K562 (cell line): ENCODE data around the gene HCN3. TPM values are rescaled to one million over a fixed set of nuclear protein-coding genes. Genes with fewer than 3 reads are reported as not detected.

Experiments
- BCL6 ChIP-seq: fragments of 250-450 bp; sonication (Bioruptor Pico); IDR thresholded peaks from 2 replicates; pipeline ENCODE4 v1.4.0; 2020
- FOSL1 ChIP-seq: fragments of 200-800 bp; sonication (Bioruptor generic); conservative IDR thresholded peaks from 2 replicates; pipeline ENCODE4 v1.6.1; 2016; ENCODE audit warnings: missing genetic modification characterization, missing compliant biosample characterization
- MED1 ChIP-seq: sonication (generic); formaldehyde crosslinking; IDR thresholded peaks from 2 replicates; pipeline ENCODE4 v1.8.1; 2023; ENCODE audit warnings: missing genetic modification reagents, borderline replicate concordance
- ZNF232 ChIP-seq: sonication (generic); formaldehyde crosslinking; IDR thresholded peaks from 2 replicates; pipeline ENCODE4 v1.8.0; 2022; ENCODE audit warnings: mild to moderate bottlenecking, missing genetic modification reagents
- ZNF253 ChIP-seq: fragments of 250-450 bp; sonication (Bioruptor Pico); conservative IDR thresholded peaks from 2 replicates; pipeline ENCODE4 v1.6.1; 2021; ENCODE audit warnings: mild to moderate bottlenecking
- polyA plus RNA-seq, 8 experiments: library from polyadenylated mRNA; depleted of rRNA in 4 of 8; stranded (reverse) in 5 of 8; unstranded in 3 of 8; fragments of >200 nt; fragmentation: Nextera tagmentation in 2 of 8; fragmentation: Illumina TruSeq in 1 of 8; extraction: Ambion mirVana in 2 of 8; extraction: Trizol in 1 of 8; gene quantifications; 2 replicates each; pipeline versions ENCODE4 v1.2.1 to v1.2.3, GENCODE V29; 2011 to 2014; ENCODE audit warnings: inconsistent platforms in 1 of 8, missing spikeins in 1 of 8
- total RNA-seq, 7 experiments: library from RNA; depleted of rRNA in 6 of 7; stranded (reverse); fragments of >200 nt in 6 of 7; fragmentation: Illumina TruSeq in 2 of 7; extraction: Trizol in 2 of 7; gene quantifications; 2 replicates each; pipeline versions ENCODE4 v1.2.1 to v1.2.3, GENCODE V29; 2011 to 2021; ENCODE audit warnings: low replicate concordance in 1 of 7
- TF ChIP-seq, protein P1 (sequence below): fragments of 200-600 bp; sonication (generic); IDR thresholded peaks from one replicate; pipeline ENCODE4 v1.6.1; 2012; ENCODE audit warnings: mild to moderate bottlenecking, low read depth, low read length, inconsistent platforms
- TF ChIP-seq, protein P2 (sequence below): fragments of 200-800 bp; sonication (Bioruptor generic); IDR thresholded peaks from 2 replicates; pipeline ENCODE4 v1.6.1; 2017; ENCODE audit warnings: missing genetic modification characterization, missing compliant biosample characterization
- TF ChIP-seq, protein P3 (sequence below): fragments of 450-650 bp; IDR thresholded peaks from 2 replicates; pipeline ENCODE4 v1.6.1; 2017; ENCODE audit warnings: mild to moderate bottlenecking, moderate library complexity

The HCN3 gene
- total and polyA plus RNA-seq, 9 of the 15 experiments (the other 6 are each of a cell fraction or from before 2014, with no cell fraction given): 0.91 to 9.7 (median 3.9) TPM

DNA sequence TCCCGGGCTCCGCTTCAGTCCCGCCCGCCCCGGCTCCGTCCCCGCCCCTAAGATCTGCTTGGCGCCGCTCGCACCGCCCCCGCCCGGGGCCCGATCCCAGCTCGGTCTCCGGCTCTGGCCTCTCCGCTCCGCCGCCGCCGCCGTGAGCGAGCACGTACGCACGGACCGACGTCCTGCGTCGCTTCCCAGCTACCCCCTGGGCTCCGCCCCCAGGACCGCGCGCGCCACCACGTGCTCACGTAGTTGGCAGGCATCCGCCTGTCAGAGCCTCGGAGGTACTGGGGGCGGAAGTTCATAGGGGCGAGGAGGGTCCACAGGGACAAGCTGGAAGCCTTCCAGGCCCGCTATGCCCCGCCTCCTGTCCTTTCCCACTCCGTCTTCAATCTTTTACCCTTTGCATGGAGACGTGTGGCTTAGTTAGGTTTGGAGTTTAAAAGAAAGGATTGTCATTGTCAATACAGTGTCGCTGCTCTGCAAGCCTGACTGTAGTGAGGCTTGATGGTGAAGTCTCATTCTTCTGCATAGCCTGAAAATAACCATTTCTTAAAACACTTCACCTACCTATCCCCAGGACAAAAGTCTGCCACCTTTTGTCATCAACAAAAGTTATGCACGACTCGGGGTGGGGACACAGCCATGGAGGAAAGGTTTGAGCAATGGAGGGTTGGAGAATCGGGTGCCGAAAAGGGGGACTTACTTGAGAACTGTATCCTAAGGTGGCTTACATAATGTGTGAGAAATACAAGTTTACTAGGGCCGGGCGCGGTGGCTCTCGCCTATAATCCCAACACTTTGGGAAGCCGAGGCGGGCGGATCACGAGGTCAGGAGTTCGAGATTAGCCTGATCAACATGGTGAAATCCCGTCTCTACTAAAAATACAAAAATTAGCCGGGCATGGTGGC is 3.7 kb upstream of the HCN3 start, which contains the start of gene CLK2 (continued):
- TF ChIP-seq, protein P1, sequence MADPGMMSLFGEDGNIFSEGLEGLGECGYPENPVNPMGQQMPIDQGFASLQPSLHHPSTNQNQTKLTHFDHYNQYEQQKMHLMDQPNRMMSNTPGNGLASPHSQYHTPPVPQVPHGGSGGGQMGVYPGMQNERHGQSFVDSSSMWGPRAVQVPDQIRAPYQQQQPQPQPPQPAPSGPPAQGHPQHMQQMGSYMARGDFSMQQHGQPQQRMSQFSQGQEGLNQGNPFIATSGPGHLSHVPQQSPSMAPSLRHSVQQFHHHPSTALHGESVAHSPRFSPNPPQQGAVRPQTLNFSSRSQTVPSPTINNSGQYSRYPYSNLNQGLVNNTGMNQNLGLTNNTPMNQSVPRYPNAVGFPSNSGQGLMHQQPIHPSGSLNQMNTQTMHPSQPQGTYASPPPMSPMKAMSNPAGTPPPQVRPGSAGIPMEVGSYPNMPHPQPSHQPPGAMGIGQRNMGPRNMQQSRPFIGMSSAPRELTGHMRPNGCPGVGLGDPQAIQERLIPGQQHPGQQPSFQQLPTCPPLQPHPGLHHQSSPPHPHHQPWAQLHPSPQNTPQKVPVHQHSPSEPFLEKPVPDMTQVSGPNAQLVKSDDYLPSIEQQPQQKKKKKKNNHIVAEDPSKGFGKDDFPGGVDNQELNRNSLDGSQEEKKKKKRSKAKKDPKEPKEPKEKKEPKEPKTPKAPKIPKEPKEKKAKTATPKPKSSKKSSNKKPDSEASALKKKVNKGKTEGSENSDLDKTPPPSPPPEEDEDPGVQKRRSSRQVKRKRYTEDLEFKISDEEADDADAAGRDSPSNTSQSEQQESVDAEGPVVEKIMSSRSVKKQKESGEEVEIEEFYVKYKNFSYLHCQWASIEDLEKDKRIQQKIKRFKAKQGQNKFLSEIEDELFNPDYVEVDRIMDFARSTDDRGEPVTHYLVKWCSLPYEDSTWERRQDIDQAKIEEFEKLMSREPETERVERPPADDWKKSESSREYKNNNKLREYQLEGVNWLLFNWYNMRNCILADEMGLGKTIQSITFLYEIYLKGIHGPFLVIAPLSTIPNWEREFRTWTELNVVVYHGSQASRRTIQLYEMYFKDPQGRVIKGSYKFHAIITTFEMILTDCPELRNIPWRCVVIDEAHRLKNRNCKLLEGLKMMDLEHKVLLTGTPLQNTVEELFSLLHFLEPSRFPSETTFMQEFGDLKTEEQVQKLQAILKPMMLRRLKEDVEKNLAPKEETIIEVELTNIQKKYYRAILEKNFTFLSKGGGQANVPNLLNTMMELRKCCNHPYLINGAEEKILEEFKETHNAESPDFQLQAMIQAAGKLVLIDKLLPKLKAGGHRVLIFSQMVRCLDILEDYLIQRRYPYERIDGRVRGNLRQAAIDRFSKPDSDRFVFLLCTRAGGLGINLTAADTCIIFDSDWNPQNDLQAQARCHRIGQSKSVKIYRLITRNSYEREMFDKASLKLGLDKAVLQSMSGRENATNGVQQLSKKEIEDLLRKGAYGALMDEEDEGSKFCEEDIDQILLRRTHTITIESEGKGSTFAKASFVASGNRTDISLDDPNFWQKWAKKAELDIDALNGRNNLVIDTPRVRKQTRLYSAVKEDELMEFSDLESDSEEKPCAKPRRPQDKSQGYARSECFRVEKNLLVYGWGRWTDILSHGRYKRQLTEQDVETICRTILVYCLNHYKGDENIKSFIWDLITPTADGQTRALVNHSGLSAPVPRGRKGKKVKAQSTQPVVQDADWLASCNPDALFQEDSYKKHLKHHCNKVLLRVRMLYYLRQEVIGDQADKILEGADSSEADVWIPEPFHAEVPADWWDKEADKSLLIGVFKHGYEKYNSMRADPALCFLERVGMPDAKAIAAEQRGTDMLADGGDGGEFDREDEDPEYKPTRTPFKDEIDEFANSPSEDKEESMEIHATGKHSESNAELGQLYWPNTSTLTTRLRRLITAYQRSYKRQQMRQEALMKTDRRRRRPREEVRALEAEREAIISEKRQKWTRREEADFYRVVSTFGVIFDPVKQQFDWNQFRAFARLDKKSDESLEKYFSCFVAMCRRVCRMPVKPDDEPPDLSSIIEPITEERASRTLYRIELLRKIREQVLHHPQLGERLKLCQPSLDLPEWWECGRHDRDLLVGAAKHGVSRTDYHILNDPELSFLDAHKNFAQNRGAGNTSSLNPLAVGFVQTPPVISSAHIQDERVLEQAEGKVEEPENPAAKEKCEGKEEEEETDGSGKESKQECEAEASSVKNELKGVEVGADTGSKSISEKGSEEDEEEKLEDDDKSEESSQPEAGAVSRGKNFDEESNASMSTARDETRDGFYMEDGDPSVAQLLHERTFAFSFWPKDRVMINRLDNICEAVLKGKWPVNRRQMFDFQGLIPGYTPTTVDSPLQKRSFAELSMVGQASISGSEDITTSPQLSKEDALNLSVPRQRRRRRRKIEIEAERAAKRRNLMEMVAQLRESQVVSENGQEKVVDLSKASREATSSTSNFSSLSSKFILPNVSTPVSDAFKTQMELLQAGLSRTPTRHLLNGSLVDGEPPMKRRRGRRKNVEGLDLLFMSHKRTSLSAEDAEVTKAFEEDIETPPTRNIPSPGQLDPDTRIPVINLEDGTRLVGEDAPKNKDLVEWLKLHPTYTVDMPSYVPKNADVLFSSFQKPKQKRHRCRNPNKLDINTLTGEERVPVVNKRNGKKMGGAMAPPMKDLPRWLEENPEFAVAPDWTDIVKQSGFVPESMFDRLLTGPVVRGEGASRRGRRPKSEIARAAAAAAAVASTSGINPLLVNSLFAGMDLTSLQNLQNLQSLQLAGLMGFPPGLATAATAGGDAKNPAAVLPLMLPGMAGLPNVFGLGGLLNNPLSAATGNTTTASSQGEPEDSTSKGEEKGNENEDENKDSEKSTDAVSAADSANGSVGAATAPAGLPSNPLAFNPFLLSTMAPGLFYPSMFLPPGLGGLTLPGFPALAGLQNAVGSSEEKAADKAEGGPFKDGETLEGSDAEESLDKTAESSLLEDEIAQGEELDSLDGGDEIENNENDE: no peak
- no peak for TF ChIP-seq ZNF232 (CRISPR knock-in tag)
- TF ChIP-seq, protein P2, sequence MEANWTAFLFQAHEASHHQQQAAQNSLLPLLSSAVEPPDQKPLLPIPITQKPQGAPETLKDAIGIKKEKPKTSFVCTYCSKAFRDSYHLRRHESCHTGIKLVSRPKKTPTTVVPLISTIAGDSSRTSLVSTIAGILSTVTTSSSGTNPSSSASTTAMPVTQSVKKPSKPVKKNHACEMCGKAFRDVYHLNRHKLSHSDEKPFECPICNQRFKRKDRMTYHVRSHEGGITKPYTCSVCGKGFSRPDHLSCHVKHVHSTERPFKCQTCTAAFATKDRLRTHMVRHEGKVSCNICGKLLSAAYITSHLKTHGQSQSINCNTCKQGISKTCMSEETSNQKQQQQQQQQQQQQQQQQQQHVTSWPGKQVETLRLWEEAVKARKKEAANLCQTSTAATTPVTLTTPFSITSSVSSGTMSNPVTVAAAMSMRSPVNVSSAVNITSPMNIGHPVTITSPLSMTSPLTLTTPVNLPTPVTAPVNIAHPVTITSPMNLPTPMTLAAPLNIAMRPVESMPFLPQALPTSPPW: peak; percentile 74
- no peak for TF ChIP-seq ZNF253 (CRISPR knock-in tag)
- TF ChIP-seq BCL6 (CRISPR knock-in tag): no peak
- no peak for TF ChIP-seq MED1 (CRISPR knock-in tag)
- TF ChIP-seq, protein P3, sequence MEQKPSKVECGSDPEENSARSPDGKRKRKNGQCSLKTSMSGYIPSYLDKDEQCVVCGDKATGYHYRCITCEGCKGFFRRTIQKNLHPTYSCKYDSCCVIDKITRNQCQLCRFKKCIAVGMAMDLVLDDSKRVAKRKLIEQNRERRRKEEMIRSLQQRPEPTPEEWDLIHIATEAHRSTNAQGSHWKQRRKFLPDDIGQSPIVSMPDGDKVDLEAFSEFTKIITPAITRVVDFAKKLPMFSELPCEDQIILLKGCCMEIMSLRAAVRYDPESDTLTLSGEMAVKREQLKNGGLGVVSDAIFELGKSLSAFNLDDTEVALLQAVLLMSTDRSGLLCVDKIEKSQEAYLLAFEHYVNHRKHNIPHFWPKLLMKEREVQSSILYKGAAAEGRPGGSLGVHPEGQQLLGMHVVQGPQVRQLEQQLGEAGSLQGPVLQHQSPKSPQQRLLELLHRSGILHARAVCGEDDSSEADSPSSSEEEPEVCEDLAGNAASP: no peak
- 0 out of 2 replicates have a peak, but pooled peaks have one; percentile 19 for TF ChIP-seq FOSL1 (tag)
